HEK293 (cell line): ENCODE data around the gene PPM1F.

Source experiments
- CTCF ChIA-PET: fragments of 350-600 bp; formaldehyde crosslinking; extraction: SDS; loops from one replicate; lab custom pipeline; 2021; ENCODE audit warnings: antibody characterized with exemption; lab: Yijun Ruan, JAX
- POLR2A ChIA-PET: fragments of 300-600 bp; formaldehyde crosslinking; extraction: SDS; loops from one replicate; lab custom pipeline; 2020; ENCODE audit warnings: antibody characterized with exemption, inconsistent platforms; lab: Yijun Ruan, JAX
- H3K27ac ChIP-seq: fragments of 200-500 bp; sonication (Bioruptor generic); 2 replicates; pipeline ENCODE4 v1.5.1; 2014; ENCODE audit warnings: low read depth, low read length, control low read depth, inconsistent platforms; ENCODE audit errors: extremely low read depth
- H3K36me3 ChIP-seq, 2 experiments: fragments of 200-500 bp in 1 of 2; sonication (Bioruptor generic) in 1 of 2; 1 replicate in 1 of 2; 2 replicates in 1 of 2; pipeline ENCODE4 v1.5.1; 2014 to 2017; ENCODE audit warnings: inconsistent platforms in 2 of 2, low read length in 2 of 2; ENCODE audit not compliant: control insufficient read depth in 2 of 2, insufficient read depth in 1 of 2
- H3K4me1 ChIP-seq: fragments of 200-500 bp; sonication (Bioruptor generic); 2 replicates; pipeline ENCODE4 v1.5.1; 2014; ENCODE audit warnings: mild to moderate bottlenecking, low read length, inconsistent platforms; ENCODE audit not compliant: control insufficient read depth, insufficient read depth
- H3K4me3 ChIP-seq: 2 replicates; pipeline ENCODE4 v1.5.1; 2011; ENCODE audit warnings: low read depth, mild to moderate bottlenecking, control low read depth, low read length, moderate library complexity
- H3K9me3 ChIP-seq: fragments of 200-500 bp; sonication (Bioruptor generic); 2 replicates; pipeline ENCODE4 v1.5.1; 2014; ENCODE audit warnings: low read depth, low read length, inconsistent platforms; ENCODE audit not compliant: control insufficient read depth, insufficient read depth
- GLI4 ChIP-seq: fragments of 450-650 bp; formaldehyde crosslinking; IDR thresholded peaks from 2 replicates; pipeline ENCODE4 v1.5.1; 2016; ENCODE audit warnings: missing biosample characterization, missing genetic modification characterization
- GLIS1 ChIP-seq: fragments of 450-650 bp; formaldehyde crosslinking; IDR thresholded peaks from 2 replicates; pipeline ENCODE4 v1.5.1; 2016; ENCODE audit warnings: missing biosample characterization, missing genetic modification characterization
- GLIS2 ChIP-seq: fragments of 450-650 bp; formaldehyde crosslinking; IDR thresholded peaks from 2 replicates; pipeline ENCODE4 v1.5.1; 2016; ENCODE audit warnings: missing biosample characterization, missing genetic modification characterization
- HOXA7 ChIP-seq: sonication (generic); formaldehyde crosslinking; IDR thresholded peaks from 2 replicates; pipeline ENCODE4 v1.8.1; 2022; ENCODE audit warnings: missing genetic modification reagents, borderline replicate concordance
- KLF1 ChIP-seq: fragments of 450-650 bp; formaldehyde crosslinking; IDR thresholded peaks from 2 replicates; pipeline ENCODE4 v1.5.1; 2016; ENCODE audit warnings: missing biosample characterization, missing genetic modification characterization
- KLF10 ChIP-seq: fragments of 450-650 bp; IDR thresholded peaks from 2 replicates; pipeline ENCODE4 v1.5.1; 2018; ENCODE audit warnings: missing biosample characterization, mild to moderate bottlenecking, missing genetic modification characterization
- KLF16 ChIP-seq: fragments of 450-650 bp; formaldehyde crosslinking; IDR thresholded peaks from 2 replicates; pipeline ENCODE4 v1.5.1; 2017; ENCODE audit warnings: missing biosample characterization, missing genetic modification characterization
- KLF7 ChIP-seq: fragments of 450-650 bp; formaldehyde crosslinking; IDR thresholded peaks from 2 replicates; pipeline ENCODE4 v1.5.1; 2016; ENCODE audit warnings: missing biosample characterization, missing genetic modification characterization, borderline replicate concordance
- ZBTB17 ChIP-seq: fragments of 450-650 bp; formaldehyde crosslinking; IDR thresholded peaks from 2 replicates; pipeline ENCODE4 v1.5.1; 2016; ENCODE audit warnings: missing biosample characterization, missing genetic modification characterization
- ZBTB21 ChIP-seq: fragments of 450-650 bp; formaldehyde crosslinking; IDR thresholded peaks from 2 replicates; pipeline ENCODE4 v1.5.1; 2017; ENCODE audit warnings: missing biosample characterization, missing genetic modification characterization
- ZFP37 ChIP-seq: fragments of 450-650 bp; formaldehyde crosslinking; IDR thresholded peaks from 2 replicates; pipeline ENCODE4 v1.5.1; 2016; ENCODE audit warnings: missing biosample characterization, missing genetic modification characterization
- ZNF146 ChIP-seq: fragments of 450-650 bp; formaldehyde crosslinking; IDR thresholded peaks from 2 replicates; pipeline ENCODE4 v1.5.1; 2016; ENCODE audit warnings: missing biosample characterization, missing genetic modification characterization
- ZNF324 ChIP-seq: fragments of 450-650 bp; formaldehyde crosslinking; IDR thresholded peaks from 2 replicates; pipeline ENCODE4 v1.5.1; 2016; ENCODE audit warnings: missing biosample characterization, missing genetic modification characterization
- ZNF335 ChIP-seq: fragments of 450-650 bp; formaldehyde crosslinking; conservative IDR thresholded peaks from 2 replicates; pipeline ENCODE4 v1.5.1; 2016; ENCODE audit warnings: missing biosample characterization, missing genetic modification characterization
- ZNF37A ChIP-seq: fragments of 450-650 bp; IDR thresholded peaks from 2 replicates; pipeline ENCODE4 v1.5.1; 2018; ENCODE audit warnings: missing biosample characterization, missing genetic modification characterization
- ZNF600 ChIP-seq: fragments of 450-650 bp; formaldehyde crosslinking; IDR thresholded peaks from 2 replicates; pipeline ENCODE4 v1.5.1; 2016; ENCODE audit warnings: missing biosample characterization, missing genetic modification characterization
- ZNF658 ChIP-seq: fragments of 450-650 bp; formaldehyde crosslinking; IDR thresholded peaks from 2 replicates; pipeline ENCODE4; 2016; ENCODE audit warnings: missing biosample characterization, missing genetic modification characterization
- TF ChIP-seq, protein P1 (sequence below): fragments of 450-650 bp; formaldehyde crosslinking; IDR thresholded peaks from 2 replicates; pipeline ENCODE4 v1.5.1; 2017; ENCODE audit warnings: missing biosample characterization, missing genetic modification characterization
- TF ChIP-seq, protein P2 (sequence below): fragments of 450-650 bp; formaldehyde crosslinking; IDR thresholded peaks from 2 replicates; pipeline ENCODE4 v1.5.1; 2016; ENCODE audit warnings: missing biosample characterization, missing genetic modification characterization

PPM1F gene

DNA sequence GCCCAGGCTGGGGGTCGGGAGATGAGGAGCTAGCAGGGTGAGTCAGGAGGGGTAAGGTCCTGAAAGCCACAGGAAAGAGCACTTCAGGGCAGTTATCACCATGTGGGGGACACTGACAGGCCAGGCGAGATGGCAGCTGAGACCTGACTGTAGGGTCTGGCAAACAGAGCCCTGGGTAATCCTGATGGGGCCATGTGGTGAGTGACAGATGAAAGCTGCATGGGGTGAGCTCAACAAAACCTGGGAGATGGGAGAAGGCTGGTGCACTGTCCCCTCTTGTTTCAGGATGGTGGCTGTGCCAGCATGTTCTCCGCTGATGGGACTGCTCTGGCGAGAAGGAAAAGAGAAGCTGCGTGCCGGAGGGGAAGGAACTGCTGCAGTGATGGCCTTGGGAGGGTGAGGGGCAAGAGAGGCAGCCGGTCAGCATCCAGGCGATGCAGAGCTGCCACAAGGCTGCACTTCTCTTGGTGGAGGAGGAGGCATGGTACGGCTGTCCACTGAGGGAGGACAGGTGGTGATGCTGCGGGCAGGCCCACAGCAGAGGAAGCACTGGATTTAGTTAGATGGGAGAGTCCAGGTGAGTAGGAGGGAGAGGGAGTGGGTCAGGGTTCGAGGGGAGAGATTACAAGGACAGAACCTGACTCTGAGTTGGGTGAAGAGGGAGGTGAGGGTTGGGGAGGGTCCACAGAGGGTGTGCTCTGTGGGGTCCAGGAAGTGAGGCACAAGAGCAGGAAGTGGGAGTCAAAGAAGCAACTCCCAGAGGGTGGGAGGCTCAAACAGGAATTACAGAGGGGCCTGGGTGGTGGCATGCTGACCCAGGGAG, 26.1 kb upstream of the PPM1F start:
- CTCF ChIA-PET = interaction anchor here (0.6 to 0.7 kb wide), 3 partner anchors 81 to 1009 kb away, joined by 3 read pairs; no protein-coding TSS in a partner anchor

DNA sequence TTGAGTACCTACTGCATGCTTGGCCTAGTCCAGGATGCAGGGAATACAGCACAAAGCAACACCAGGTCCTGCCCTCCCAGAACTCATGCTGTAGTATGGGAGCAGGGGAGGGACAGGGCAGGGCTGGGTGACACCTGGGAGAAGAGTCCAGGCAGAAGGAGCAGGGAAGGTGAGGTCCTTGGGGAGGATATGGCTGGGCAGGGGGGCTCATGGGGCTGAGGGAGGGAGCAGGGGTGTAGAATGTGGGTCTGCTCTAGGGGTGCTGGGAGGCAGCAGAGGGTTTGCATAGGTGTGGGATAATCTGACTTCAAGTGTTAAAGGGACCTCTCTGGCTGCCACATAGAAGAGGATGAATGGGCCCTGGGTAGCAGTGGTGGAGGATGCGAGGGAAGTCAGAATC, 25.2 kb upstream of the PPM1F start:
- H3K4me3 ChIP-seq = no peak overlapping the region
- H3K4me1 ChIP-seq = no peaks in the 10 kb centered on the region
- ChIA-PET POLR2A (interaction anchor here (0.6 to 0.7 kb wide), 2 partner anchors 12 to 19 kb away, joined by 4 to 9 read pairs; no protein-coding TSS in a partner anchor), CTCF (interaction anchor here (0.7 kb wide), 1 partner anchor 82 kb away, joined by 3 read pairs; no protein-coding TSS in a partner anchor)
- no peaks in the 10 kb centered on the region for H3K9me3 ChIP-seq
- H3K27ac ChIP-seq = no peak overlapping the region
- peaks cover 4 to 69% of the 10 kb centered on the region in 2 experiments; a peak in 1 of 3 replicates for H3K36me3 ChIP-seq
- no peak for TF ChIP-seq ZBTB17 (tag by site-specific recombination)
- no peak for TF ChIP-seq ZNF335 (tag by site-specific recombination)
- no peak for TF ChIP-seq KLF16 (tag by site-specific recombination)
- TF ChIP-seq, protein P1, sequence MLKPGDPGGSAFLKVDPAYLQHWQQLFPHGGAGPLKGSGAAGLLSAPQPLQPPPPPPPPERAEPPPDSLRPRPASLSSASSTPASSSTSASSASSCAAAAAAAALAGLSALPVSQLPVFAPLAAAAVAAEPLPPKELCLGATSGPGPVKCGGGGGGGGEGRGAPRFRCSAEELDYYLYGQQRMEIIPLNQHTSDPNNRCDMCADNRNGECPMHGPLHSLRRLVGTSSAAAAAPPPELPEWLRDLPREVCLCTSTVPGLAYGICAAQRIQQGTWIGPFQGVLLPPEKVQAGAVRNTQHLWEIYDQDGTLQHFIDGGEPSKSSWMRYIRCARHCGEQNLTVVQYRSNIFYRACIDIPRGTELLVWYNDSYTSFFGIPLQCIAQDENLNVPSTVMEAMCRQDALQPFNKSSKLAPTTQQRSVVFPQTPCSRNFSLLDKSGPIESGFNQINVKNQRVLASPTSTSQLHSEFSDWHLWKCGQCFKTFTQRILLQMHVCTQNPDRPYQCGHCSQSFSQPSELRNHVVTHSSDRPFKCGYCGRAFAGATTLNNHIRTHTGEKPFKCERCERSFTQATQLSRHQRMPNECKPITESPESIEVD (tag by site-specific recombination) = no peak
- no peak for TF ChIP-seq KLF10 (tag by site-specific recombination)
- no peak for TF ChIP-seq ZNF600 (tag by site-specific recombination)
- TF ChIP-seq ZBTB21 = no peak
- TF ChIP-seq, protein P2, sequence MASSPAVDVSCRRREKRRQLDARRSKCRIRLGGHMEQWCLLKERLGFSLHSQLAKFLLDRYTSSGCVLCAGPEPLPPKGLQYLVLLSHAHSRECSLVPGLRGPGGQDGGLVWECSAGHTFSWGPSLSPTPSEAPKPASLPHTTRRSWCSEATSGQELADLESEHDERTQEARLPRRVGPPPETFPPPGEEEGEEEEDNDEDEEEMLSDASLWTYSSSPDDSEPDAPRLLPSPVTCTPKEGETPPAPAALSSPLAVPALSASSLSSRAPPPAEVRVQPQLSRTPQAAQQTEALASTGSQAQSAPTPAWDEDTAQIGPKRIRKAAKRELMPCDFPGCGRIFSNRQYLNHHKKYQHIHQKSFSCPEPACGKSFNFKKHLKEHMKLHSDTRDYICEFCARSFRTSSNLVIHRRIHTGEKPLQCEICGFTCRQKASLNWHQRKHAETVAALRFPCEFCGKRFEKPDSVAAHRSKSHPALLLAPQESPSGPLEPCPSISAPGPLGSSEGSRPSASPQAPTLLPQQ = no peak
- no peak for TF ChIP-seq ZFP37 (tag by site-specific recombination)
- TF ChIP-seq ZNF146 = no peak
- no peak for TF ChIP-seq KLF7 (tag by site-specific recombination)
- TF ChIP-seq GLI4 (tag by site-specific recombination) = no peak
- TF ChIP-seq ZNF658 (tag by site-specific recombination) = no peak
- TF ChIP-seq GLIS2 (tag by site-specific recombination) = no peak
- TF ChIP-seq KLF1 (tag by site-specific recombination) = no peak
- TF ChIP-seq ZNF324 (tag by site-specific recombination) = no peak
- TF ChIP-seq HOXA7 (CRISPR knock-in tag) = no peak
- TF ChIP-seq ZNF37A (tag by site-specific recombination) = no peak

More for the DNA sequence above, 26.1 kb upstream of the PPM1F start:
- H3K27ac ChIP-seq = no peak overlapping the region
- H3K4me1 ChIP-seq = no peaks in the 10 kb centered on the region
- TF ChIP-seq KLF7 (tag by site-specific recombination) = no peak
- peak; percentile 64 for TF ChIP-seq GLIS1 (tag by site-specific recombination)
- no peaks in the 10 kb centered on the region for H3K9me3 ChIP-seq
- POLR2A ChIA-PET = interaction anchor here (1.0 kb wide), 1 partner anchor 312 kb away, joined by 6 read pairs; no protein-coding TSS in a partner anchor
- no peak overlapping the region for H3K4me3 ChIP-seq
- H3K36me3 ChIP-seq = peaks cover 0 to 60% of the 10 kb centered on the region in 2 experiments; a peak in 1 of 3 replicates
